Liver (tissue), 3 donors: ENCODE measurements around the gene YTHDC1.

Experiments
- GABPA ChIP-seq, 2 donors: IDR thresholded peaks in 1 of 2; conservative IDR thresholded peaks in 1 of 2; 2 replicates each; pipeline ENCODE4 v1.6.1; 2016; ENCODE audit warnings: antibody characterized with exemption in 2 of 2, mild to moderate bottlenecking in 1 of 2, moderate library complexity in 1 of 2
- JUND ChIP-seq, 2 donors: IDR thresholded peaks; 2 replicates each; pipeline ENCODE4 v1.6.1; 2016; ENCODE audit warnings: antibody characterized with exemption in 2 of 2
- NR2F2 ChIP-seq: IDR thresholded peaks from 2 replicates; pipeline ENCODE4 v1.6.1; 2016; ENCODE audit warnings: antibody characterized with exemption
- RAD21 ChIP-seq, 2 donors: IDR thresholded peaks; 2 replicates each; pipeline ENCODE4 v1.6.1; 2016; ENCODE audit warnings: antibody characterized with exemption in 2 of 2, mild to moderate bottlenecking in 2 of 2
- RXRA ChIP-seq, 2 donors: IDR thresholded peaks; 2 replicates each; pipeline ENCODE4 v1.6.1; 2017 to 2018; ENCODE audit warnings: antibody characterized with exemption in 2 of 2, mild to moderate bottlenecking in 1 of 2
- SP1 ChIP-seq: IDR thresholded peaks from 2 replicates; pipeline ENCODE4 v1.6.1; 2018; ENCODE audit warnings: antibody characterized with exemption, mild to moderate bottlenecking
- TAF1 ChIP-seq: conservative IDR thresholded peaks from 2 replicates; pipeline ENCODE4 v1.6.1; 2016; ENCODE audit warnings: antibody characterized with exemption, mild to moderate bottlenecking
- YY1 ChIP-seq: IDR thresholded peaks from 2 replicates; pipeline ENCODE4 v1.6.1; 2016; ENCODE audit warnings: antibody characterized with exemption, mild to moderate bottlenecking
- TF ChIP-seq, protein P1 (sequence below): fragments of 150-350 bp; IDR thresholded peaks from 2 replicates; pipeline ENCODE4 v1.5.1; 2017; ENCODE audit warnings: improper control_type of control experiment, low read depth, low read length; ENCODE audit not compliant: missing input control
- TF ChIP-seq, protein P2 (sequence below): IDR thresholded peaks from 2 replicates; pipeline ENCODE4 v1.6.1; 2016; ENCODE audit warnings: antibody characterized with exemption
- TF ChIP-seq, protein P3 (sequence below): IDR thresholded peaks from 2 replicates; pipeline ENCODE4 v1.6.1; 2016; ENCODE audit warnings: antibody characterized with exemption, mild to moderate bottlenecking
- TF ChIP-seq, protein P4 (sequence below): IDR thresholded peaks from 2 replicates; pipeline ENCODE4 v1.6.1; 2016; ENCODE audit warnings: antibody characterized with exemption
- donor health status: healthy.
- donor health status: healthy.

DNA sequence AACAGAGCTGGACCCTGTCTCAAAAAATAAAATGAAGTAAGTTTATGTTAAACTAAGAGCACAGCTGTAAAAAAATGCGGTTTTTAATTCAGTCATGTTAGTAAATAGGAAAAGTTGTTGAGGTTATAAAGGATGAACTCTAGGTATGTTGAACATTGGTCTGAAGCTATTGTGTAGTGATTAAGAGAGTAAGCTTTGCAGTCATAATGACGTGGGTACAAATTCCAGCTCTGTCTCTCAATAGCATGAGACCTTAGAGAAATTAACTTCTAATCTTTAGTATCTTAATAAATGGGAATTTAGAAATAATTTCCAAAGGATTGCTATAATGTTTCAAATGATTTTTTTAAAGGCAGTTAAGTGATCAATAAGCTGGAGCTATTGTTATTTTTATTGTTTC lies 2.9 kb upstream of the YTHDC1 start:
- TF ChIP-seq, protein P1, sequence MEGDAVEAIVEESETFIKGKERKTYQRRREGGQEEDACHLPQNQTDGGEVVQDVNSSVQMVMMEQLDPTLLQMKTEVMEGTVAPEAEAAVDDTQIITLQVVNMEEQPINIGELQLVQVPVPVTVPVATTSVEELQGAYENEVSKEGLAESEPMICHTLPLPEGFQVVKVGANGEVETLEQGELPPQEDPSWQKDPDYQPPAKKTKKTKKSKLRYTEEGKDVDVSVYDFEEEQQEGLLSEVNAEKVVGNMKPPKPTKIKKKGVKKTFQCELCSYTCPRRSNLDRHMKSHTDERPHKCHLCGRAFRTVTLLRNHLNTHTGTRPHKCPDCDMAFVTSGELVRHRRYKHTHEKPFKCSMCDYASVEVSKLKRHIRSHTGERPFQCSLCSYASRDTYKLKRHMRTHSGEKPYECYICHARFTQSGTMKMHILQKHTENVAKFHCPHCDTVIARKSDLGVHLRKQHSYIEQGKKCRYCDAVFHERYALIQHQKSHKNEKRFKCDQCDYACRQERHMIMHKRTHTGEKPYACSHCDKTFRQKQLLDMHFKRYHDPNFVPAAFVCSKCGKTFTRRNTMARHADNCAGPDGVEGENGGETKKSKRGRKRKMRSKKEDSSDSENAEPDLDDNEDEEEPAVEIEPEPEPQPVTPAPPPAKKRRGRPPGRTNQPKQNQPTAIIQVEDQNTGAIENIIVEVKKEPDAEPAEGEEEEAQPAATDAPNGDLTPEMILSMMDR = no peak
- TF ChIP-seq RAD21 (IDR thresholded peaks at IDR 0.05) (no peak), TAF1 (no peak), YY1 (no peak), JUND (IDR thresholded peaks at IDR 0.05) (no peak), SP1 (no peak), GABPA (IDR thresholded peaks at IDR 0.05 in 1 of 2, conservative IDR thresholded peaks at IDR 0.05 in 1 of 2) (no peak), NR2F2 (no peak), RXRA (IDR thresholded peaks at IDR 0.05) (no peak)
- TF ChIP-seq, protein P2, sequence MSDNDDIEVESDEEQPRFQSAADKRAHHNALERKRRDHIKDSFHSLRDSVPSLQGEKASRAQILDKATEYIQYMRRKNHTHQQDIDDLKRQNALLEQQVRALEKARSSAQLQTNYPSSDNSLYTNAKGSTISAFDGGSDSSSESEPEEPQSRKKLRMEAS = no peak
- TF ChIP-seq, protein P3, sequence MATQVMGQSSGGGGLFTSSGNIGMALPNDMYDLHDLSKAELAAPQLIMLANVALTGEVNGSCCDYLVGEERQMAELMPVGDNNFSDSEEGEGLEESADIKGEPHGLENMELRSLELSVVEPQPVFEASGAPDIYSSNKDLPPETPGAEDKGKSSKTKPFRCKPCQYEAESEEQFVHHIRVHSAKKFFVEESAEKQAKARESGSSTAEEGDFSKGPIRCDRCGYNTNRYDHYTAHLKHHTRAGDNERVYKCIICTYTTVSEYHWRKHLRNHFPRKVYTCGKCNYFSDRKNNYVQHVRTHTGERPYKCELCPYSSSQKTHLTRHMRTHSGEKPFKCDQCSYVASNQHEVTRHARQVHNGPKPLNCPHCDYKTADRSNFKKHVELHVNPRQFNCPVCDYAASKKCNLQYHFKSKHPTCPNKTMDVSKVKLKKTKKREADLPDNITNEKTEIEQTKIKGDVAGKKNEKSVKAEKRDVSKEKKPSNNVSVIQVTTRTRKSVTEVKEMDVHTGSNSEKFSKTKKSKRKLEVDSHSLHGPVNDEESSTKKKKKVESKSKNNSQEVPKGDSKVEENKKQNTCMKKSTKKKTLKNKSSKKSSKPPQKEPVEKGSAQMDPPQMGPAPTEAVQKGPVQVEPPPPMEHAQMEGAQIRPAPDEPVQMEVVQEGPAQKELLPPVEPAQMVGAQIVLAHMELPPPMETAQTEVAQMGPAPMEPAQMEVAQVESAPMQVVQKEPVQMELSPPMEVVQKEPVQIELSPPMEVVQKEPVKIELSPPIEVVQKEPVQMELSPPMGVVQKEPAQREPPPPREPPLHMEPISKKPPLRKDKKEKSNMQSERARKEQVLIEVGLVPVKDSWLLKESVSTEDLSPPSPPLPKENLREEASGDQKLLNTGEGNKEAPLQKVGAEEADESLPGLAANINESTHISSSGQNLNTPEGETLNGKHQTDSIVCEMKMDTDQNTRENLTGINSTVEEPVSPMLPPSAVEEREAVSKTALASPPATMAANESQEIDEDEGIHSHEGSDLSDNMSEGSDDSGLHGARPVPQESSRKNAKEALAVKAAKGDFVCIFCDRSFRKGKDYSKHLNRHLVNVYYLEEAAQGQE = no peak
- TF ChIP-seq, protein P4, sequence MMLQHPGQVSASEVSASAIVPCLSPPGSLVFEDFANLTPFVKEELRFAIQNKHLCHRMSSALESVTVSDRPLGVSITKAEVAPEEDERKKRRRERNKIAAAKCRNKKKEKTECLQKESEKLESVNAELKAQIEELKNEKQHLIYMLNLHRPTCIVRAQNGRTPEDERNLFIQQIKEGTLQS = no peak
